IMR-90 (cell line): ENCODE data around the gene PAPSS1. TPM values are rescaled to one million over a fixed set of nuclear protein-coding genes. Genes with fewer than 3 reads are reported as not detected.
"Not testable (repeated sequence)": the region's sequence is repeated elsewhere in the genome, so short reads cannot be mapped to it uniquely, and the experiment has no call there.

Source experiments
- ATAC-seq: fragments of 200-7000 bp; cut with Tn5 transposase; 2 replicates; pipeline ENCODE4 v1.9.1; 2020; ENCODE audit warnings: low read depth, mild to moderate bottlenecking, moderate library complexity
- BruUV-seq: library from RNA; stranded (reverse); fragments of 400-500 nt; replicated peaks from 2 replicates; lab custom pipeline; 2021; lab: Mats Ljungman, UMichigan
- CTCF ChIA-PET: fragments of 300-600 bp; formaldehyde crosslinking; extraction: SDS; loops from one replicate; lab custom pipeline; 2021; ENCODE audit warnings: antibody characterized with exemption; lab: Yijun Ruan, JAX
- POLR2A ChIA-PET: fragments of 300-600 bp; sonication (Branson Sonifier 250); formaldehyde crosslinking; loops from one replicate; lab custom pipeline; 2022; ENCODE audit warnings: antibody characterized with exemption; ENCODE audit not compliant: unreplicated experiment; lab: Charles Lee
- DNase-seq: peaks from one replicate; pipeline ENCODE4 v3.0.0; 2013
- H2AFZ ChIP-seq: replicated peaks from 2 replicates; pipeline ENCODE3; 2013; ENCODE audit warnings: low read length, mild to moderate bottlenecking; ENCODE audit not compliant: poor library complexity
- H2AK5ac ChIP-seq: 2 replicates; pipeline ENCODE4 v1.6.1; 2013; ENCODE audit warnings: low read depth, low read length, inconsistent platforms
- H2AK9ac ChIP-seq: replicated peaks from 2 replicates; pipeline ENCODE3; 2013; ENCODE audit warnings: mild to moderate bottlenecking, low read depth, low read length, moderate library complexity; ENCODE audit not compliant: poor library complexity
- H2BK120ac ChIP-seq: 2 replicates; pipeline ENCODE4 v1.6.1; 2013; ENCODE audit warnings: low read depth, low read length, inconsistent platforms
- H2BK15ac ChIP-seq: 3 replicates; pipeline ENCODE4 v1.6.1; 2013; ENCODE audit warnings: low read depth, low read length, inconsistent platforms
- H2BK20ac ChIP-seq: 2 replicates; pipeline ENCODE4 v1.6.1; 2013; ENCODE audit warnings: low read depth, mild to moderate bottlenecking, inconsistent platforms, low read length, moderate library complexity
- H2BK5ac ChIP-seq: 2 replicates; pipeline ENCODE4 v1.6.1; 2013; ENCODE audit warnings: mild to moderate bottlenecking, low read depth, low read length, inconsistent platforms; ENCODE audit not compliant: poor library complexity, severe bottlenecking
- H3K14ac ChIP-seq: replicated peaks from 2 replicates; pipeline ENCODE4 v1.6.1; 2013; ENCODE audit warnings: low read depth, low read length, inconsistent platforms
- H3K18ac ChIP-seq: 2 replicates; pipeline ENCODE4 v1.6.1; 2013; ENCODE audit warnings: low read depth, low read length, control low read depth
- H3K23ac ChIP-seq: 2 replicates; pipeline ENCODE4 v1.6.1; 2013; ENCODE audit warnings: low read depth, low read length, inconsistent platforms
- H3K27ac ChIP-seq: 2 replicates; pipeline ENCODE4 v1.5.1; 2013; ENCODE audit warnings: mild to moderate bottlenecking, control low read depth, low read length; ENCODE audit not compliant: insufficient read depth
- H3K27me3 ChIP-seq: 2 replicates; pipeline ENCODE4 v1.6.1; 2013; ENCODE audit warnings: low read length; ENCODE audit not compliant: control insufficient read depth, insufficient read depth
- H3K36me3 ChIP-seq: 2 replicates; pipeline ENCODE4 v1.6.1; 2013; ENCODE audit warnings: low read length, mixed read lengths; ENCODE audit not compliant: control insufficient read depth, insufficient read depth
- H3K4ac ChIP-seq: 2 replicates; pipeline ENCODE4 v1.6.1; 2013; ENCODE audit warnings: low read depth, low read length, inconsistent platforms
- H3K4me1 ChIP-seq: 2 replicates; pipeline ENCODE4 v1.6.1; 2013; ENCODE audit warnings: low read length, mixed read lengths; ENCODE audit not compliant: control insufficient read depth, insufficient read depth
- H3K4me2 ChIP-seq: 2 replicates; pipeline ENCODE4 v1.6.1; 2013; ENCODE audit warnings: low read depth, mild to moderate bottlenecking, control low read depth, low read length, moderate library complexity
- H3K4me3 ChIP-seq: 2 replicates; pipeline ENCODE4 v1.5.1; 2013; ENCODE audit warnings: low read depth, mild to moderate bottlenecking, control low read depth, low read length, moderate library complexity; ENCODE audit not compliant: insufficient read depth
- H3K56ac ChIP-seq: 2 replicates; pipeline ENCODE4 v1.6.1; 2013; ENCODE audit warnings: low read length, inconsistent platforms; ENCODE audit not compliant: insufficient read depth; ENCODE audit errors: extremely low read depth
- H3K79me1 ChIP-seq, 2 experiments: 2 replicates each; pipeline ENCODE4 v1.6.1; 2013; ENCODE audit warnings: low read length in 2 of 2, inconsistent platforms in 1 of 2, low read depth in 1 of 2
- H3K9ac ChIP-seq: 2 replicates; pipeline ENCODE4 v1.6.1; 2013; ENCODE audit warnings: low read depth, low read length, control low read depth
- H3K9me1 ChIP-seq: 2 replicates; pipeline ENCODE4 v1.6.1; 2013; ENCODE audit warnings: low read length, inconsistent platforms; ENCODE audit not compliant: insufficient read depth
- H3K9me3 ChIP-seq: 2 replicates; pipeline ENCODE4 v1.6.1; 2013; ENCODE audit warnings: low read length; ENCODE audit not compliant: control insufficient read depth, insufficient read depth
- H4K20me1 ChIP-seq: 2 replicates; pipeline ENCODE4 v1.6.1; 2013; ENCODE audit warnings: low read length, inconsistent platforms; ENCODE audit not compliant: insufficient read depth
- H4K5ac ChIP-seq: 2 replicates; pipeline ENCODE4 v1.6.1; 2013; ENCODE audit warnings: mild to moderate bottlenecking, low read depth, low read length, control low read depth
- H4K8ac ChIP-seq, 2 experiments: 2 replicates each; pipeline ENCODE4 v1.6.1; 2013; ENCODE audit warnings: low read depth in 2 of 2, low read length in 2 of 2, control low read depth in 1 of 2, inconsistent platforms in 1 of 2
- H4K91ac ChIP-seq: 2 replicates; pipeline ENCODE4 v1.6.1; 2013; ENCODE audit warnings: low read depth, low read length, inconsistent platforms; ENCODE audit not compliant: insufficient read depth
- CEBPB ChIP-seq: IDR thresholded peaks from 2 replicates; pipeline ENCODE4 v1.6.1; 2012; ENCODE audit warnings: low read depth, low read length, improper control_type of control experiment
- WGBS, 2 experiments: methylation state at CpG; one replicate each; pipeline versions ENCODE4 v1.1.5 to v1.1.7; 2013; ENCODE audit warnings: missing lambda C conversion rate in 2 of 2; ENCODE audit not compliant: insufficient read length in 1 of 2; ENCODE audit errors: extremely low coverage in 2 of 2; 5-methylcytosine and 5-hydroxymethylcytosine counted together
- dilution Hi-C: fragments of 300-500 bp; cut with HindIII; formaldehyde crosslinking; loops from one replicate; pipeline ENCODE4 v1.14.3; 2018; ENCODE audit warnings: low sequenced_read_pairs; ENCODE audit not compliant: unreplicated experiment
- in situ Hi-C: fragments of 300-500 bp; cut with MboI; formaldehyde crosslinking; loops from 3 replicates; pipeline ENCODE4 v1.14.3; 2019; ENCODE audit warnings: low sequenced_read_pairs, inconsistent platforms, mixed read lengths
- intact Hi-C: fragments of 100-400 bp; cut with micrococcal nuclease; formaldehyde crosslinking; loops from 2 replicates; pipeline ENCODE4 v1.10.0; 2022
- polyA plus RNA-seq, 3 experiments: library from polyadenylated mRNA; depleted of rRNA; stranded (reverse); fragments of >200 nt; gene quantifications; 2 replicates each; pipeline ENCODE4 v1.2.3, GENCODE V29; 2012; ENCODE audit warnings: low replicate concordance in 1 of 3
- total RNA-seq: library from RNA; depleted of rRNA; stranded (reverse); fragments of >200 nt; gene quantifications from 2 replicates; pipeline ENCODE4 v1.2.3, GENCODE V29; 2012

Gene PAPSS1
- total and polyA plus RNA-seq, 2 of the 4 experiments (the other 2 are of a cell fraction) = 71.8 to 82.8 TPM

GRCh38 chr4:107733431-107733925 is 13.4 kb upstream of the PAPSS1 start:
- WGBS, 2 experiments = no CpG with 5 or more reads among the region's 7 CpGs
- Histone ChIP-seq H3K4ac (no peak overlapping the region), H3K79me1 (no peaks in the 10 kb centered on the region), H3K23ac (no peak overlapping the region), H4K8ac (no peak overlapping the region), H2BK15ac (no peak overlapping the region), H3K4me2 (no peak overlapping the region), H3K9me1 (no peaks in the 10 kb centered on the region), H4K5ac (no peak overlapping the region), H2AFZ (no peak overlapping the region), H4K20me1 (no peaks in the 10 kb centered on the region), H3K27ac (no peak overlapping the region), H3K4me1 (no peaks in the 10 kb centered on the region), H3K9me3 (no peaks in the 10 kb centered on the region), H2AK9ac (no peak overlapping the region), H4K91ac (no peak overlapping the region), H3K27me3 (peaks cover 4% of the 10 kb centered on the region; the same call in 1 of the 2 replicates), H3K4me3 (no peak overlapping the region), H2AK5ac (no peak overlapping the region), H3K9ac (no peak overlapping the region), H3K14ac (no peak overlapping the region), H3K36me3 (no peaks in the 10 kb centered on the region), H2BK5ac (no peak overlapping the region), H3K18ac (no peak overlapping the region), H2BK20ac (no peak overlapping the region), H3K56ac (no peak overlapping the region), H2BK120ac (no peak overlapping the region)
- ATAC-seq = no peak
- POLR2A ChIA-PET = no interaction called here
- in situ Hi-C loops = no loop called here
- TF ChIP-seq CEBPB = no peak
- CTCF ChIA-PET = interaction anchor here (0.5 kb wide), 1 partner anchor 32 kb away, joined by 3 read pairs; no protein-coding TSS in a partner anchor
- intact Hi-C loops = loop anchor here (10.0 kb wide), 2 partner anchors 349 to 679 kb away; no protein-coding TSS in a partner anchor
- dilution Hi-C loops = no loop called here
- no peak for DNase-seq
- BruUV-seq = no TSS peak

DNA sequence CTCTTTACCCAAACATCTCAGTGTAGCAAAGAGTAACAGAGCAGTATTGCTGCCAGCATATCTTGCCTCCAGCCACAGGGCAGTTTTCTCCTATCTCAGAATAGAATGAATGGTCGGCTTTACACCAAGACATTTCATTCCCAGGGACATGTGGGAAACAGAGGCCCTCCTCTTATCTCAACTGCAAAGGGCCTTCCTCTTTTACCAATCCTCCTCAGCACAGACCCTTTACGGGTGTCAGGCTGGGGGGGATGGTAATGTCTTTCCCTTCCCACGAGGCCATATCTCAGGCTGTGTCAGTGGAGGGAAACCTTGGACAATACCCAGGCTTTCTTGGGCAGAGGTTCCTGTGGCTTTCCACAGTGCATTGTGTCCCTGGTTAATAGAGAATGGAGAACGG is 9.0 kb upstream of the PAPSS1 start:
- H2BK15ac ChIP-seq, H3K4me1 ChIP-seq, H3K18ac ChIP-seq, POLR2A ChIA-PET, H4K8ac ChIP-seq, H3K9me3 ChIP-seq, H3K27me3 ChIP-seq, H4K91ac ChIP-seq, H3K14ac ChIP-seq, H3K79me1 ChIP-seq, H3K9me1 ChIP-seq, H2AK5ac ChIP-seq, H3K23ac ChIP-seq, H4K20me1 ChIP-seq, H3K56ac ChIP-seq, H2AFZ ChIP-seq, H2BK5ac ChIP-seq, ATAC-seq, H3K4me3 ChIP-seq, BruUV-seq, H2AK9ac ChIP-seq, H2BK120ac ChIP-seq, H4K5ac ChIP-seq, in situ Hi-C loops, H2BK20ac ChIP-seq, CTCF ChIA-PET, H3K36me3 ChIP-seq, H3K9ac ChIP-seq, H3K4ac ChIP-seq, dilution Hi-C loops, H3K4me2 ChIP-seq, H3K27ac ChIP-seq, intact Hi-C loops, DNase-seq: not testable (repeated sequence)
- no CpG with 5 or more reads among the region's 4 CpGs for WGBS, 2 experiments
